Cardiac septum (tissue), 1 donor: Measurements from ENCODE around the gene KDF1. TPM values are rescaled to one million over a fixed set of nuclear protein-coding genes. Genes with fewer than 3 reads are reported as not detected.
A peak's percentile ranks its signal among the peaks of the same experiment; 100 is the strongest.

Source experiments
- DNase-seq: peaks from one replicate; pipeline ENCODE4 v3.0.0-alpha.2; 2020; ENCODE audit warnings: low spot score
- intact Hi-C: fragments of 100-400 bp; cut with DNase I; formaldehyde crosslinking; loops from one replicate; pipeline ENCODE4 v1.14.0; 2022
- long read RNA-seq: library from polyadenylated mRNA; unstranded; transcript quantifications from one replicate; pipeline ENCODE4 v2.0.0, GENCODE V29; 2021
- total RNA-seq: library from RNA; stranded (reverse); fragmentation: NEBNext Ultra II Directional; extraction: Animal tissue kit (Norgen Biotek cat#: 25700); gene quantifications from one replicate; pipeline ENCODE4 v1.2.1, GENCODE V29; 2021
- donor health status: DM: no; HTN: no; CAD: no.

Gene KDF1, protein sequence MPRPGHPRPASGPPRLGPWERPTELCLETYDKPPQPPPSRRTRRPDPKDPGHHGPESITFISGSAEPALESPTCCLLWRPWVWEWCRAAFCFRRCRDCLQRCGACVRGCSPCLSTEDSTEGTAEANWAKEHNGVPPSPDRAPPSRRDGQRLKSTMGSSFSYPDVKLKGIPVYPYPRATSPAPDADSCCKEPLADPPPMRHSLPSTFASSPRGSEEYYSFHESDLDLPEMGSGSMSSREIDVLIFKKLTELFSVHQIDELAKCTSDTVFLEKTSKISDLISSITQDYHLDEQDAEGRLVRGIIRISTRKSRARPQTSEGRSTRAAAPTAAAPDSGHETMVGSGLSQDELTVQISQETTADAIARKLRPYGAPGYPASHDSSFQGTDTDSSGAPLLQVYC
- total RNA-seq: not detected
- long read RNA-seq, partial matches to known transcripts: 0 of 1 reads
- long read RNA-seq, other reads (novel, unspliced or antisense): 1 of 1 reads

DNA sequence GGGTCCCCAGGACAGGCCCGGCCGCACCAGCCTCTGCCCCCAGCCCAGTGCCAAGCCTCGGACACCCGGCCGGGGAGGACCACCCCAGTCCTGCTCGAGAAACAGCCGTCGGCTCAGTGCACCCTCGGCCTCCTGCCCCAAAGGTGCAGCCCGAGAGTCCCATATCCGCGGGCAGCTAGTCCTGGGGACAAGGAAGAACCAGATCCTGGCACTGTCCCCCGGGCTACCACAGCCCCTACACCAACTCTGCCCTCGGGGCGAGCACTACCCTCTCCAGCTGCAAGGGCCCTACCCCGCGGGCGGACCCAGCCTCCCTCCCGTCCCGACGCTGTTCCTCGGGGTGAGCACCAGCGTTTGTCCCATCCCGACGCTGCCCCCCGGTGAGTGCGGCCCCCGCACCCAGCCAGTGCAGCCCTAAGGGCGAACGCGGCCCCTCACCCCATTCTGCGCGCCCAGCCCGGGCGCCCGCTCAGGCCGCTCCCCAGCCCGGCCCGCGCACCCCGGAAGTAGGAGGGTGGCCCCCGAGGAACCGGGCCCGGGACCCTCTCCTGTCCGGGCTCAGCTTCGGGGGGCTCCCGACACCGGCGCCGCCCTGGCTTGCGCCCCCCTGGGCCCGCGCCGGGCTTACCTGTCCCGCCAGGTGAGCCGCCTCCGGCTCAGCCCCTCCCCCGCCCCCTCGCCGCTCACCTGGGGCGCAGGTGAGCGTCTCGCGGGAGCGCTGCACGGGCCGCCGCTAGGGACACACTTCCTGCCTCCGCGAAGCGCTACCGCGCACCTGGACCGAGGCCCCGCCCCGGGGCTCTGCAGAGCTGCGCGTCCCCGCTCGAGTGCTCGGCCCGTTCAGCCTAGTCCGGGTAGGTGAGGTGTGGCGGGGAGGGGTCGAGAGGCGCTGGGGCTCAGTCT, at the start of gene KDF1:
TSS of gene KDF1 (minus strand) at position 747 of the 903 bp plus-strand sequence. CDS start 8,088 bp downstream, outside the sequence.
- no peak for DNase-seq
- intact Hi-C loops: loop anchor here (10.0 kb wide), 1 partner anchor 135 kb away; no protein-coding TSS in a partner anchor

DNA sequence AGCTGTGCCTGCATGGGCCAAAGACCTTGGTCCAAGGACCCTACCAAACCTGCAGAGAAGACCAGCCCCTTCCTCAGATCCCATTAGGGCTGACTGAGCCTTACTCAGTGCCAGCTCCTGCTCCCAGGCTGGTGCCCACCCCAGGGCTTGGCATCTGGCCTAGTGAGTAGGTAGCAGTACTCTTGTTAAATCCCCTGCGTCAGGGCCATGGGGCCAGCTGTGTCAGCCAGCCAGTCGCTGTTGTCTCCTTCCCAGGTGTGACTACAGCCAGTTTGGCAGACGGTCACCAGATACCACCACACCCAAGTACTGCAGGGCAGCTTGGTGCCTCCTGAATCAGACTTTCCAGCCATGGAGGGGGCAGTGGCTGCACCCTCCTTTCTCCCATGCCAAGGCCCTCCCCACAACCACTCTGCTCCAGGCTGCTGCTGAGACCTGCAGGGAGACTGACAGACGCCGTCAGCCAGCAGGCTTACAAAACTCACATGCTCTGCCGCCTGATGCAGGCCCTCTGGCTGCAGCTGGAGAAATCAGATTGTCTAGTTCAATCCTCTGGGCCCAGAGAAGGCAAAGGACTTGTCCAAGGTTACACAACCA, 49.4 kb upstream of the KDF1 start:
- DNase-seq: no peak
- intact Hi-C loops: no loop called here

DNA sequence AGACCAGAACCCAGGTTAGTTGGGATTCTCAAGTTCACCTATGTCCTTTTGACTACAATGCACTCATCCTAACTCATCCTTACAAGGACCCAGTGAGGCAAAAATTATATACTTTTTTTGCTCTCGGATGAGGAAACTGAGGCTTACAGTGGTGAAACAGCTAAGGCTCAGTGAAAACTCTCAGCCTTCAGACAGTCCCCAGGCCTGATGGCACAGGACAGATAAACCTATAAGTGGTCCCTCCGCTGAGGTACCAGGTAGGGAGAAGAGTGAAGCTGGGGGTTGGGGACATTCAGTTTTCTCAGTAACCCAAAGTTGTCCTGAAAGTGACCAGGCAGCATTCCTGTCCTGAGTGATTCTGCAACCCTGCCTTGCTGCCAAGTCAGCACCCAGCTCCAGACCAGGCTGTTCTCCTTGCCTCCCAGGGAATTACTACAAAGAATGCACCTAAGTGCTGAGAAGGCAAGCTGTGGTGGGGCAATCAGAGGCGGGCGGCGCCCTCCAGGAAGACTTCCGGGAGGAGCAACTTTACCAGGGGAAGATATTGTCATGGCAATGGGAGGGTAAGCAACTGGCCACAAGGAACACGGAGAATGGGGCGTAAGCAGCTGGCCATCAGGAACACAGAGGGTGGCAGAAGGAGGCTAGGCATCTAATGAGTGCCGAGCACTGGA, 47.8 kb upstream of the KDF1 start:
- no peak for DNase-seq
- intact Hi-C loops: no loop called here

- intact Hi-C loops: no loop called here
- no peak for DNase-seq
Measured at GRCh38 chr1:27006683-27007082, 46.4 kb upstream of the KDF1 start.

DNA sequence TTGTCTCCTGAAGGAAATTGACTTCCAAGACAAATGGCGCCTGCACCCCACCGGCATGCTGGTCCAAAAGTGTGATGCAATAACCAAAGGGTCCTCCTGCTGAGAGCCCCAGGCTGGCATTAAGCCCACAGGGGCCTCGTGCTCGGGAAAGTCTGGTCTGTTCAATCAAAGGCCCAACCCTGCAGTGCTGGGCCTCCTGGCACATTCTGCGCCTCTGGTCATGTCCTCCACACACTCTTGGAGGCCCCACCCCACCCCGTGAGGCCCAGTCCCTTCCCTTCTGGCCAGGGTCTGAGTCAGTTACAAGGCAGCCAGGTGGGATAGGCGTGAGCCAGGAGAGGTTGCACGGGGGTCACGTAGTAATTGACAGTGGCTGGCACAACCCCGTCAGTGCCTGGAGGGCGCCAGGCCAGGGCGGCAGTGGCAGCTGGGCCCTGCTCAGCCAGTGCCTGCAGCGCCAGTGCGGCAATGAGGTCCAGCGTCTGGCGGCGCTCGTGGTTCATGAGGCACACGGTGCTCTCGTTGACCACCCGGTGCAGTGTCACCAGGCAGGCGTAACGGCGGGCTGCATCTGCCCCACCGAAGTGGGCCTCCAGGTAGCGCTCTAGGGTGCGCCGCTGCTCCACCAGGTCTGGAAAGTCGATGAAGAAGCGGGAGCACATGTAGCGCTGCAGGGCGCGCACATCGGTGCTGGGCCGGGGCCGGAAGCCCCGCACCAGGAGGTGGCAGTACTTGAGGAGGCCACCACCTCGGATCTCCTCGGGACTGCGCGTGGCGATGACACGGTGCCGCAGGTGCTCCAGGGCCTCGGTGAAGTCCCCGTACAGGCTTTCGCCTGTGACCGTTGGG, 45.6 kb upstream of the KDF1 start:
- DNase-seq: no peak
- intact Hi-C loops: no loop called here

- intact Hi-C loops: no loop called here
- DNase-seq: no peak
Measured at GRCh38 chr1:27005166-27005530, 44.9 kb upstream of the KDF1 start.

- no peak for DNase-seq
- intact Hi-C loops: no loop called here
Measured at GRCh38 chr1:27004471-27005165, 44.4 kb upstream of the KDF1 start.

GRCh38 chr1:27003745-27004470, 43.6 kb upstream of the KDF1 start:
- intact Hi-C loops: no loop called here
- no peak for DNase-seq

- intact Hi-C loops: no loop called here
- DNase-seq: peak; percentile 84
Measured at GRCh38 chr1:27001570-27002360, 41.5 kb upstream of the KDF1 start.

GRCh38 chr1:27000817-27001460, 40.7 kb upstream of the KDF1 start:
- intact Hi-C loops: no loop called here
- DNase-seq: no peak

DNA sequence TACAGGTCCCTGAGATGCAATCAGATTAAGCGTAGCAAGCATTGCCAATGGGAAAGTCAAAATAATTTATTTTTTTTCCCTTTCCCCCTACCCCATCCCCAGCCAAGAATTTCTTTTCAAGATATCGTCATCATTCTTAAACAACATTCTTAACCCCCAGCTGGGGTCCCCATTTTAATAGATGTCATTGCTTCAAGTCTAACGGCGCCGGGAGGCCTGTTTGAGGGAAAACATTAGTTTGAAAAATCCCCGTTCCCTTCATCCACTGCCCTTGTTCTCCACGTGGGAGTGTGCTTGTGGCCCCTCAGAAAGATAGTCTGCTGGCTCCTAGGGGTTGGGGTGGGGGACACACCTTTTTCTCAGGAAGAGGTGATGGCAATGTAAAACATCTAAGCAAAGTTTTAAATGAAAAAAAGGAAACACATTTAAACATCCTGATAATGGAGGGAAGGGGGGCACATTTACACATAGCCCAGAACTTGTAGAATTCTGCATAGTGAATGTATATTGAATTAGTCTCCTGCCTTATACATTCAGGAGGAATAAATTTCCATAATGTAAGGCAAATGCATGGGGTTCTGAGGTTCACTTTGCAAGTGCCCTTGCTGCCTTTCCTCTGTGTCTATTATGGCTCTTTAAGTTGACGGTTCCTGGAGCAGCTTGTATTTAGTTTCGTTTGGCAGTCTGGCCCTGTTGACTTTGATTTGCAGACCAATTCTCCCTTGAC, 40.0 kb upstream of the KDF1 start:
- intact Hi-C loops: no loop called here
- no peak for DNase-seq

DNA sequence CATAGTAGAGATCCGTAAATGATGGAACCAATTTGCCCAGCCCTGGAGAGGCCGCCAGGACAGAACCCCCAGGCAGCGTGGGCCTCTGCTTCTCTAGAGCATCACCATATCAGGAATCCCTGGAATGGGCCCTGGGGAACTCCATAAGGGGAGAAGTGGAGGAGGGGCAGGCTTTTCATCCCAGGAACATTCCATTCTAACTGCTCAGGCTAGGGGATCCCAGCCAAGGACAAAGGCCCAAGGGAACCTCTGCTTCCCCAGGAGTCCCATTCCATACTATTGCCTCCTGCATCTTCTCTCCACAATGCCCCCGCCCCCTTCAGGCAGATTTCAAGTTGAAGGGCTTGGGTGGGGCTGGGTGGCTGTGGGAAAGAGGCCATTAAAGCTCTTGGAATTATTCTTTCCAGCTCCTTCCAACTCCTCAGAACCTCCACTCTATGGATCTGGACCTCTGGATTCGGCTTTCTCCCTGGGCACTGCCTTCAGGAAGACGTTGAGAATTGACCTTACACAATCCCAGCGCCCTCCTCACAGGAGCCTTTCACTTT, 39.2 kb upstream of the KDF1 start:
- DNase-seq: no peak
- intact Hi-C loops: loop anchor here (2.0 to 5.0 kb wide), 2 partner anchors 33 to 45 kb away; no protein-coding TSS in a partner anchor

GRCh38 chr1:26998429-26999300, 38.4 kb upstream of the KDF1 start:
- intact Hi-C loops: loop anchor here (2.0 to 5.0 kb wide), 2 partner anchors 34 to 46 kb away; no protein-coding TSS in a partner anchor
- DNase-seq: no peak

GRCh38 chr1:26996665-26997064, 36.4 kb upstream of the KDF1 start:
- intact Hi-C loops: loop anchor here (1.0 to 5.0 kb wide), 2 partner anchors 36 to 101 kb away; no protein-coding TSS in a partner anchor
- no peak for DNase-seq
